Natural killer cell (primary cell): ENCODE results near the gene LCNL1. TPM values are rescaled to one million over a fixed set of nuclear protein-coding genes. Genes with fewer than 3 reads are reported as not detected.

ENCODE experiments used
- ATAC-seq, 3 donors: fragments of 150-1000 bp in 2 of 3; fragments of 200-7000 bp in 1 of 3; cut with Tn5 transposase; 1 replicate in 1 of 3; 2 replicates in 2 of 3; pipeline ENCODE4 v1.10.0; 2021; ENCODE audit warnings: mild to moderate bottlenecking in 2 of 3, moderate library complexity in 2 of 3
- DNase-seq, 2 donors: peaks; one replicate each; pipeline versions ENCODE4 v3.0.0 to v3.0.0-alpha.2; 2013 to 2021; ENCODE audit warnings: mixed read lengths in 1 of 2
- H3K27ac ChIP-seq: one replicate; pipeline ENCODE4 v1.5.1; 2013; ENCODE audit warnings: mild to moderate bottlenecking, low read length
- H3K27me3 ChIP-seq: one replicate; pipeline ENCODE4 v1.6.1; 2013; ENCODE audit warnings: low read length; ENCODE audit not compliant: control insufficient read depth, insufficient read depth
- H3K36me3 ChIP-seq: one replicate; pipeline ENCODE4 v1.6.1; 2013; ENCODE audit warnings: low read length; ENCODE audit not compliant: control insufficient read depth, insufficient read depth
- H3K4me1 ChIP-seq: one replicate; pipeline ENCODE4 v1.6.1; 2013; ENCODE audit warnings: low read length; ENCODE audit not compliant: control insufficient read depth, insufficient read depth
- H3K4me3 ChIP-seq: one replicate; pipeline ENCODE4 v1.5.1; 2013; ENCODE audit warnings: low read length
- H3K9me3 ChIP-seq: one replicate; pipeline ENCODE4 v1.6.1; 2013; ENCODE audit warnings: low read length; ENCODE audit not compliant: control insufficient read depth, insufficient read depth
- H3K27ac Mint-ChIP-seq, 2 donors: one replicate each; pipeline ENCODE4 v1.8.0; 2022; ENCODE audit warnings: mild to moderate bottlenecking in 2 of 2, mixed read lengths in 2 of 2, moderate library complexity in 1 of 2
- H3K27me3 Mint-ChIP-seq, 2 donors: one replicate each; pipeline ENCODE4 v1.8.0; 2022; ENCODE audit warnings: low read depth in 2 of 2, mixed read lengths in 2 of 2
- H3K36me3 Mint-ChIP-seq: one replicate; pipeline ENCODE4 v1.8.0; 2022; ENCODE audit warnings: mixed read lengths
- H3K4me1 Mint-ChIP-seq, 2 donors: one replicate each; pipeline ENCODE4 v1.8.0; 2022; ENCODE audit warnings: mixed read lengths in 2 of 2
- H3K4me3 Mint-ChIP-seq: one replicate; pipeline ENCODE4 v1.8.0; 2022; ENCODE audit warnings: mild to moderate bottlenecking, moderate library complexity, mixed read lengths
- H3K9me3 Mint-ChIP-seq, 2 donors: one replicate each; pipeline ENCODE4 v1.8.0; 2022; ENCODE audit warnings: mixed read lengths in 2 of 2
- CTCF ChIP-seq: fragments of 200-600 bp; IDR thresholded peaks from one replicate; pipeline ENCODE4 v1.8.0; 2022; ENCODE audit warnings: antibody characterized with exemption
- WGBS: methylation state at CpG from one replicate; pipeline ENCODE4 v1.1.7; 2013; ENCODE audit warnings: missing lambda C conversion rate; ENCODE audit not compliant: insufficient coverage; 5-methylcytosine and 5-hydroxymethylcytosine counted together
- intact Hi-C: fragments of 100-400 bp; cut with micrococcal nuclease; formaldehyde crosslinking; loops from one replicate; pipeline ENCODE4 v1.14.2; 2022
- total RNA-seq, 4 donors: library from RNA; stranded (reverse); fragments of 120-200 nt in 1 of 4; gene quantifications; one replicate each; pipeline versions ENCODE4 v1.2.3 to v1.2.4, GENCODE V29; 2013 to 2022

The LCNL1 gene
- total RNA-seq, 3 donors from 2014 or later (not counting 1 experiment from before 2014, with no cell fraction given) = 4.9 to 8.4 (median 8.2) TPM

GRCh38 chr9:136951541-136952320 lies 31.1 kb upstream of the LCNL1 start, which contains the start of gene LCN12:
Gene LCN12, plus strand, starts transcription at chr9:136952273. Its CDS starts 55 bp downstream, at chr9:136952328.
- TF ChIP-seq CTCF = no peak
- Mint-ChIP-seq H3K4me1 (peaks cover 4 to 43% of the 10 kb centered on the region in 2 donors), H3K4me3 (no peak within 1 kb of the TSS), H3K9me3 (peaks cover 3 to 4% of the 10 kb centered on the region in 2 donors), H3K27me3 (no peaks in the 10 kb centered on the region), H3K36me3 (no peaks in the 10 kb centered on the region), H3K27ac (no peak within 1 kb of the TSS)
- DNase-seq = no peak
- Histone ChIP-seq H3K9me3 (no peaks in the 10 kb centered on the region), H3K4me3 (no peak within 1 kb of the TSS), H3K4me1 (peaks cover 44% of the 10 kb centered on the region), H3K27me3 (no peaks in the 10 kb centered on the region), H3K36me3 (no peaks in the 10 kb centered on the region), H3K27ac (peak within 1 kb of the TSS; percentile 83)
- 90% methylated on average over 13 of the region's 14 CpGs for WGBS
- intact Hi-C loops = no loop called here
- ATAC-seq = no peak

GRCh38 chr9:136952321-136952850 lies 30.4 kb upstream of the LCNL1 start:
- no peak for TF ChIP-seq CTCF
- Histone ChIP-seq H3K9me3 (no peaks in the 10 kb centered on the region), H3K4me1 (peaks cover 43% of the 10 kb centered on the region), H3K4me3 (no peak overlapping the region), H3K27me3 (no peaks in the 10 kb centered on the region), H3K27ac (no peak overlapping the region), H3K36me3 (no peaks in the 10 kb centered on the region)
- no peak overlapping the region for H3K27ac Mint-ChIP-seq
- ATAC-seq (no peak), DNase-seq (no peak)
- peaks cover 4 to 5% of the 10 kb centered on the region in 2 donors for H3K9me3 Mint-ChIP-seq
- intact Hi-C loops = no loop called here
- H3K36me3 Mint-ChIP-seq = no peaks in the 10 kb centered on the region
- H3K4me1 Mint-ChIP-seq = peaks cover 4 to 40% of the 10 kb centered on the region in 2 donors
- WGBS = 94% methylated on average over 15 of the region's 15 CpGs
- no peak overlapping the region for H3K4me3 Mint-ChIP-seq
- H3K27me3 Mint-ChIP-seq = no peaks in the 10 kb centered on the region

- no peak for ATAC-seq
- Histone ChIP-seq H3K36me3 (no peaks in the 10 kb centered on the region), H3K9me3 (no peaks in the 10 kb centered on the region), H3K4me1 (peaks cover 42% of the 10 kb centered on the region), H3K27me3 (no peaks in the 10 kb centered on the region), H3K4me3 (no peak overlapping the region), H3K27ac (no peak overlapping the region)
- TF ChIP-seq CTCF = no peak
- Mint-ChIP-seq H3K9me3 (peaks cover 4 to 5% of the 10 kb centered on the region in 2 donors), H3K27ac (no peak overlapping the region), H3K4me1 (peaks cover 4 to 40% of the 10 kb centered on the region in 2 donors), H3K4me3 (no peak overlapping the region), H3K36me3 (no peaks in the 10 kb centered on the region), H3K27me3 (no peaks in the 10 kb centered on the region)
- intact Hi-C loops = no loop called here
- 94% methylated on average over 44 of the region's 44 CpGs for WGBS
- DNase-seq = no peak
Measured at GRCh38 chr9:136952876-136953770, 29.7 kb upstream of the LCNL1 start.
